Neural progenitor cell (in vitro differentiated cells): Measurements from ENCODE around the gene C1orf141. TPM values are rescaled to one million over a fixed set of nuclear protein-coding genes. Genes with fewer than 3 reads are reported as not detected.

ENCODE experiments used
- DNase-seq: peaks from one replicate; pipeline ENCODE4 v3.0.0-alpha.2; 2016; ENCODE audit warnings: low spot score
- H2AFZ ChIP-seq: fragments of 200-600 bp; sonication (generic); replicated peaks from 2 replicates; pipeline ENCODE4 v1.6.1; 2016; ENCODE audit warnings: antibody characterized with exemption
- H3F3A ChIP-seq: fragments of 200-600 bp; sonication (generic); 2 replicates; pipeline ENCODE4 v1.6.1; 2016; ENCODE audit warnings: antibody characterized with exemption, low read depth
- H3K27ac ChIP-seq: fragments of 200-600 bp; sonication (generic); 2 replicates; pipeline ENCODE4 v1.5.1; 2016; ENCODE audit warnings: mild to moderate bottlenecking
- H3K27me3 ChIP-seq: fragments of 200-600 bp; sonication (generic); 2 replicates; pipeline ENCODE4 v1.6.1; 2016; ENCODE audit warnings: mild to moderate bottlenecking, moderate library complexity
- H3K36me3 ChIP-seq: fragments of 200-600 bp; sonication (generic); 2 replicates; pipeline ENCODE4 v1.5.1; 2016
- H3K4me1 ChIP-seq: fragments of 200-600 bp; sonication (generic); 2 replicates; pipeline ENCODE4 v1.6.1; 2016; ENCODE audit warnings: mixed run types
- H3K4me2 ChIP-seq: fragments of 200-600 bp; sonication (generic); 2 replicates; pipeline ENCODE4 v1.6.1; 2016
- H3K4me3 ChIP-seq: fragments of 200-600 bp; sonication (generic); 2 replicates; pipeline ENCODE4 v1.5.1; 2016
- H3K79me2 ChIP-seq: fragments of 200-600 bp; sonication (generic); 2 replicates; pipeline ENCODE4 v1.6.1; 2016; ENCODE audit warnings: low read depth
- H3K9ac ChIP-seq: fragments of 200-600 bp; sonication (generic); 2 replicates; pipeline ENCODE4 v1.6.1; 2016
- H3K9me3 ChIP-seq: fragments of 200-600 bp; sonication (generic); 2 replicates; pipeline ENCODE4 v1.5.1; 2016; ENCODE audit warnings: low read depth
- H4K20me1 ChIP-seq: fragments of 200-600 bp; sonication (generic); 2 replicates; pipeline ENCODE4 v1.6.1; 2016; ENCODE audit warnings: low read depth
- H3K27ac Mint-ChIP-seq: 3 replicates; pipeline ENCODE4 v1.8.0; 2021; ENCODE audit warnings: mixed read lengths
- H3K27me3 Mint-ChIP-seq: 2 replicates; pipeline ENCODE4 v1.8.0; 2022; ENCODE audit warnings: low read depth, mild to moderate bottlenecking, inconsistent platforms, moderate library complexity, mixed read lengths; ENCODE audit not compliant: insufficient read depth
- H3K36me3 Mint-ChIP-seq: 3 replicates; pipeline ENCODE4 v1.8.0; 2021; ENCODE audit warnings: mixed read lengths
- H3K4me1 Mint-ChIP-seq: 3 replicates; pipeline ENCODE4 v1.8.0; 2021; ENCODE audit warnings: mixed read lengths
- H3K4me3 Mint-ChIP-seq: 3 replicates; pipeline ENCODE4 v1.8.0; 2021; ENCODE audit warnings: mild to moderate bottlenecking, moderate library complexity, mixed read lengths
- H3K9me3 Mint-ChIP-seq: 3 replicates; pipeline ENCODE4 v1.8.0; 2020; ENCODE audit warnings: mixed read lengths
- CTCF ChIP-seq: fragments of 200-600 bp; sonication (generic); IDR thresholded peaks from 2 replicates; pipeline ENCODE4 v1.5.1; 2017; ENCODE audit warnings: antibody characterized with exemption, mild to moderate bottlenecking
- EZH2 ChIP-seq: fragments of 200-600 bp; sonication (generic); IDR thresholded peaks from 2 replicates; pipeline ENCODE4 v1.6.1; 2017; ENCODE audit warnings: antibody characterized with exemption, mild to moderate bottlenecking, moderate library complexity
- EZH2phosphoT487 ChIP-seq: fragments of 200-600 bp; sonication (generic); IDR thresholded peaks from 2 replicates; pipeline ENCODE4 v1.6.1; 2017; ENCODE audit warnings: antibody characterized with exemption
- total RNA-seq: library from RNA; depleted of rRNA; stranded (reverse); fragments of >200 nt; gene quantifications from 2 replicates; pipeline ENCODE4 v1.2.3, GENCODE V29; 2015; ENCODE audit warnings: low replicate concordance

Gene C1orf141
- total RNA-seq, 1 donor from 2014 or later, result not detected

GRCh38 chr1:67135354-67135753 lies 584 bp upstream of the C1orf141 start:
- H3K4me3 Mint-ChIP-seq, result no peak overlapping the region
- Histone ChIP-seq H3K79me2 (no peaks in the 10 kb centered on the region), H3K36me3 (no peaks in the 10 kb centered on the region), H3K4me2 (peak overlapping the region; percentile 68), H4K20me1 (no peaks in the 10 kb centered on the region), H3K27me3 (no peaks in the 10 kb centered on the region), H3F3A (no peaks in the 10 kb centered on the region), H2AFZ (peak overlapping the region; percentile 93), H3K4me1 (peaks cover 21% of the 10 kb centered on the region), H3K9me3 (no peaks in the 10 kb centered on the region), H3K4me3 (no peak overlapping the region), H3K27ac (no peak overlapping the region), H3K9ac (no peak overlapping the region)
- peaks cover 4% of the 10 kb centered on the region for H3K9me3 Mint-ChIP-seq
- no peaks in the 10 kb centered on the region for H3K27me3 Mint-ChIP-seq
- peaks cover 18% of the 10 kb centered on the region for H3K4me1 Mint-ChIP-seq
- DNase-seq, result no peak
- no peak overlapping the region for H3K27ac Mint-ChIP-seq
- H3K36me3 Mint-ChIP-seq, result no peaks in the 10 kb centered on the region
- TF ChIP-seq EZH2, result no peak
- TF ChIP-seq EZH2phosphoT487, result no peak
- no peak for TF ChIP-seq CTCF

GRCh38 chr1:67133177-67133576 lies 1.6 kb downstream of the C1orf141 start:
- Mint-ChIP-seq H3K9me3 (peaks cover 4% of the 10 kb centered on the region), H3K27ac (no peak overlapping the region), H3K4me3 (no peak overlapping the region), H3K27me3 (no peaks in the 10 kb centered on the region), H3K36me3 (no peaks in the 10 kb centered on the region), H3K4me1 (peaks cover 18% of the 10 kb centered on the region)
- no peaks in the 10 kb centered on the region for H3F3A ChIP-seq
- H3K27me3 ChIP-seq, result no peaks in the 10 kb centered on the region
- H3K36me3 ChIP-seq, result no peaks in the 10 kb centered on the region
- no peak for DNase-seq
- no peak overlapping the region for H2AFZ ChIP-seq
- H3K79me2 ChIP-seq, result no peaks in the 10 kb centered on the region
- H3K4me2 ChIP-seq, result no peak overlapping the region
- no peak overlapping the region for H3K9ac ChIP-seq
- no peaks in the 10 kb centered on the region for H4K20me1 ChIP-seq
- TF ChIP-seq EZH2phosphoT487 (no peak), EZH2 (no peak), CTCF (no peak)
- H3K9me3 ChIP-seq, result no peaks in the 10 kb centered on the region
- H3K4me1 ChIP-seq, result peaks cover 21% of the 10 kb centered on the region
- H3K4me3 ChIP-seq, result no peak overlapping the region
- no peak overlapping the region for H3K27ac ChIP-seq

GRCh38 chr1:67130673-67131072 lies 4.1 kb downstream of the C1orf141 start:
- Histone ChIP-seq H2AFZ (no peak overlapping the region), H3K36me3 (no peaks in the 10 kb centered on the region), H3K79me2 (no peaks in the 10 kb centered on the region), H4K20me1 (no peaks in the 10 kb centered on the region), H3K27me3 (no peaks in the 10 kb centered on the region), H3K9me3 (no peaks in the 10 kb centered on the region), H3K4me2 (no peak overlapping the region), H3K27ac (no peak overlapping the region), H3K9ac (no peak overlapping the region), H3K4me1 (peaks cover 8% of the 10 kb centered on the region), H3K4me3 (no peak overlapping the region), H3F3A (no peaks in the 10 kb centered on the region)
- Mint-ChIP-seq H3K4me3 (no peak overlapping the region), H3K36me3 (no peaks in the 10 kb centered on the region), H3K4me1 (peaks cover 13% of the 10 kb centered on the region), H3K27me3 (no peaks in the 10 kb centered on the region), H3K27ac (no peak overlapping the region), H3K9me3 (peaks cover 4% of the 10 kb centered on the region)
- TF ChIP-seq CTCF (no peak), EZH2 (no peak), EZH2phosphoT487 (no peak)
- no peak for DNase-seq
